Lower leg skin (tissue), 4 donors: Measurements from ENCODE around the gene TNIP3. TPM values are rescaled to one million over a fixed set of nuclear protein-coding genes. Genes with fewer than 3 reads are reported as not detected.

ENCODE experiments used
- DNase-seq, 2 donors: peaks; one replicate each; pipeline ENCODE4 v3.0.0-alpha.2; 2019; ENCODE audit warnings: low spot score in 2 of 2
- H3K4me3 ChIP-seq: fragments of 200-600 bp; sonication (generic); 2 replicates; pipeline ENCODE4 v1.5.1; 2017; ENCODE audit warnings: mild to moderate bottlenecking, low read depth; ENCODE audit not compliant: poor library complexity, severe bottlenecking
- POLR2A ChIP-seq, 2 donors: fragments of 450-650 bp; IDR thresholded peaks; one replicate each; pipeline ENCODE4 v1.6.1; 2016 to 2017; ENCODE audit warnings: antibody characterized with exemption in 2 of 2, mild to moderate bottlenecking in 1 of 2, moderate library complexity in 1 of 2
- WGBS, 2 donors: methylation state at CpG; one replicate each; pipeline ENCODE4 v1.1.5; 2018; 5-methylcytosine and 5-hydroxymethylcytosine counted together
- intact Hi-C: fragments of 100-400 bp; cut with DNase I; formaldehyde crosslinking; loops from one replicate; pipeline ENCODE4 v1.15.0; 2023; ENCODE audit warnings: low total_unique reads
- total RNA-seq, 4 donors: library from RNA; depleted of rRNA; stranded (reverse); fragments of >200 nt; gene quantifications; one replicate each; pipeline ENCODE4 v1.1.0, GENCODE V29; 2016
- TF ChIP-seq, protein P1 (sequence below), 3 donors: fragments of 450-650 bp; IDR thresholded peaks; one replicate each; pipeline ENCODE4 v1.5.1; 2016; ENCODE audit warnings: antibody characterized with exemption in 3 of 3, mild to moderate bottlenecking in 3 of 3, moderate library complexity in 2 of 3

The TNIP3 gene
- total RNA-seq, 4 donors from 2014 or later, result not detected

DNA sequence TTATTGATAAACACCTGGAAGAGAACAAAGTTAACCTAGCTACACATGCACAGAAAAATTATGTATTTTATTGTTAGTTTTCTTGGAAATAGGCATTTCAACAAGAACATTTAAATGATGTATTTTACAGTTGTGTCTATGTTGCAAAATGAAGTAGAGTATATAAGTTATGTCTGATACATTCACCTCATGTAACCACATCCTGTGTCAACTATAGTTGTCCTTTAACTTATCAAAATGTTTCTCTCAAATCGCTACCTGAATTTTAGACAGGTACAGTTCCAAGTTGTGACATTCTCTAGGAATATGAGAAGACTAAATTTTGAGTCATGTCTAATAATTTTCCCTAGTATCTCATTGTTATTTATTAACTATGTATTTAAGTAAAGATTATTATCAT is 27.2 kb upstream of the TNIP3 start:
- TF ChIP-seq POLR2A (IDR thresholded peaks at IDR 0.05), result no peak
- TF ChIP-seq, protein P1, sequence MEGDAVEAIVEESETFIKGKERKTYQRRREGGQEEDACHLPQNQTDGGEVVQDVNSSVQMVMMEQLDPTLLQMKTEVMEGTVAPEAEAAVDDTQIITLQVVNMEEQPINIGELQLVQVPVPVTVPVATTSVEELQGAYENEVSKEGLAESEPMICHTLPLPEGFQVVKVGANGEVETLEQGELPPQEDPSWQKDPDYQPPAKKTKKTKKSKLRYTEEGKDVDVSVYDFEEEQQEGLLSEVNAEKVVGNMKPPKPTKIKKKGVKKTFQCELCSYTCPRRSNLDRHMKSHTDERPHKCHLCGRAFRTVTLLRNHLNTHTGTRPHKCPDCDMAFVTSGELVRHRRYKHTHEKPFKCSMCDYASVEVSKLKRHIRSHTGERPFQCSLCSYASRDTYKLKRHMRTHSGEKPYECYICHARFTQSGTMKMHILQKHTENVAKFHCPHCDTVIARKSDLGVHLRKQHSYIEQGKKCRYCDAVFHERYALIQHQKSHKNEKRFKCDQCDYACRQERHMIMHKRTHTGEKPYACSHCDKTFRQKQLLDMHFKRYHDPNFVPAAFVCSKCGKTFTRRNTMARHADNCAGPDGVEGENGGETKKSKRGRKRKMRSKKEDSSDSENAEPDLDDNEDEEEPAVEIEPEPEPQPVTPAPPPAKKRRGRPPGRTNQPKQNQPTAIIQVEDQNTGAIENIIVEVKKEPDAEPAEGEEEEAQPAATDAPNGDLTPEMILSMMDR (IDR thresholded peaks at IDR 0.05), result no peak
- no peak for DNase-seq
- H3K4me3 ChIP-seq, result no peak overlapping the region
- intact Hi-C loops, result loop anchor here (10.0 kb wide), 1 partner anchor 63 kb away; no protein-coding TSS in a partner anchor
- 89 to 93% methylated on average over 1 of the region's 1 CpG for WGBS, 2 donors

DNA sequence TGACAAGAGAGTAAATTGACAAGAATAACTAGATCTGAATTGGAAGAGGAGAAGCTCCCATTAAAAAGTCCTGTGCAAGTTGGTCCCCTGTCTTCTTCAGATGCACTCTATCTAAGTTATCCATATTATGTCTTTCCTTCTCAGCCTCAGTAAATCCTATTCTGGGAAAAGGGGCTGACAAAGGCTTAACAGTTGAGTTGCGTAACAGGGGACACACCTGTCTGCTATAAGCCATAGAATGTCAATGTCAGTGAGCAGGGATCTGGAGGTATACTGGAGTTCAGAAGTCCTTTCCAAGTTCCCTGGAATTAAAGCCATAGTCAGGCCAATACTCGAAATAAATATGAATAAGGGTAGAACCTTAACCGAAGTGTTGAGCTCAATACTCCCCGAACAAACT is 26.3 kb upstream of the TNIP3 start:
- no peak for DNase-seq
- TF ChIP-seq, protein P1 (IDR thresholded peaks at IDR 0.05), result no peak
- no peak for TF ChIP-seq POLR2A (IDR thresholded peaks at IDR 0.05)
- H3K4me3 ChIP-seq, result no peak overlapping the region
- intact Hi-C loops, result loop anchor here (10.0 kb wide), 1 partner anchor 64 kb away; no protein-coding TSS in a partner anchor
- WGBS, 2 donors, result 89 to 90% methylated on average over 4 of the region's 4 CpGs

DNA sequence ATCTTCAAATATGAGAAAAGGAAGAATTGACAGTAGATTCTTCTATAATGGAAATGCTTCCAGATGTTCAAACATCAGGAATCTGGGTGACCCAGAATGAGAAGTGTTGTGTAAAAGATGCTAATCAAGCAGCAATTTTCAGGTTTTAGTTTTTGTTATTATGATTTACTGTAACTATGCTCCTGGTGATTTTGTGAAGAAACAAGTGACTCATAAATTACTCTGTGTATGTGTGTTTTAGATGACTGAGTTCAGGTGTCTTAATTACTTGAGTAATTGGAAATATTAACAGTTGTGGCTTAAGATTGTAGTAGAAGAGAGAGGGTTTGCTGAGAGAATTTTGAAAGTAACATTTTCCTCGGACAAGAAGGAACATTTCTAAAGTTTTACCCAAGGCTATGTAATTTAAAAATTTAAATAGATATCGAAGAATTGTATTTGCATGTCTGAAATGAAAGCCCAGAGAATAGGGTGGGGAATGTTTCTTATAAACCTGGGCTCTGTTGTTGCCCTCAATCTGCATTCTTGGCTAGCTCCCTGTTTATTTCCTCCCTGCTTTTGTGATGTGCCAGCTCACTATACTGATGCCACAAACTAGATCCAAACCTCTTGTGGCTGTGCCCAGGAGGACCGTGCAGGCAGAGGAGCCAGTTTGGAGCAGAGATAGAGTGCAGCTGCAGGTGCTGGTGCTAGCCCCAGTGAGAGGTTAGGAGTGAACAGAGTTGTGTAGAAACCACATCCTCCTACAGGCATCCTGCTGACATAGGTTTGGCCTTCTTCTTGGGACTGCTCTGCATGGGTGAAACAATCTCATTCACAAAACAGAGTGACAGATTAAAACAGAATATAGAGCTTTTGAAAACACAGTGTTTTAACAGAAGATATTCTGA is 25.4 kb upstream of the TNIP3 start:
- TF ChIP-seq, protein P1 (IDR thresholded peaks at IDR 0.05), result no peak
- TF ChIP-seq POLR2A (IDR thresholded peaks at IDR 0.05), result no peak
- WGBS, 2 donors, result 25 to 39% methylated on average over 3 of the region's 3 CpGs
- no peak overlapping the region for H3K4me3 ChIP-seq
- intact Hi-C loops, result loop anchor here (10.0 kb wide), 1 partner anchor 65 kb away; no protein-coding TSS in a partner anchor
- no peak for DNase-seq

DNA sequence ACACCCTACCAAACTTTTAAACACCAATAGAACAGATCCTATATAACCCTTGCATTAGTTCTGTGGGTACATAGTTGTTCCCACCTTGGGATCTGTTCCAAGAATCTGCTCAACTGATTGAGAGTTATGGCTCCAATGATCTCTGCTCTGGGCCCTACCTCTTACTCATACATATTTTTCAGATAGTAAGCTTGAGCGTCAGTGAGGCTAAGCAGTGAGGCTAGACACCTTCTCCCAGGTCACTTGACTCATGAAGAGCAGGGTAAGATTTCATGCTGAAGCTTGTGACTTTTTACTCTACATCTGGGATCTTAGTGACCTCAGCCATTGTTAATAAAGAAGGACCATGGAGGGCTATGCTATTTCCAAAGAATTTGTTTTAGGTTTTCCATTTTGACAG is 23.1 kb upstream of the TNIP3 start:
- intact Hi-C loops, result no loop called here
- TF ChIP-seq, protein P1 (IDR thresholded peaks at IDR 0.05), result no peak
- TF ChIP-seq POLR2A (IDR thresholded peaks at IDR 0.05), result no peak
- DNase-seq, result no peak
- no peak overlapping the region for H3K4me3 ChIP-seq
- 65 to 68% methylated on average over 1 of the region's 1 CpG for WGBS, 2 donors

DNA sequence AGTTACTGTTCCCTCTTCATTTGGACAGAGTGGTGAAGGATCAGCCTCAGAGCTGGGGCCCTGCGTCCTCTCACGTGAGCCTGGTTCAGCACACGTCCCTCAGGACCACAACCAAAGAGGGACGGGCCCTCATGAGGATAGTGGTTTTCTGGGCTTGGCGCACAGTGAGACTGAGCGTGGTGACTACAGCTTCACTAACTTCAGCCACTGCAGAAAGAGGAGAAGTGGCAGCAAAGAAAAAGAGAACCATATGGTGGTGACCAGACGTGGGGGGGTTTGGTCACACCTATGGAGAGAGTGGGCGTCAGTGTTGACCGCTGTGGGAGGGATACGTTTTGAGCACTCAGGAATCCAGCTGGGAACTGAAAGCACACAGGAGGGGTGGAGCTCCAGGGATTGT is 21.8 kb upstream of the TNIP3 start:
- DNase-seq, result no peak
- no peak overlapping the region for H3K4me3 ChIP-seq
- TF ChIP-seq, protein P1 (IDR thresholded peaks at IDR 0.05), result no peak
- TF ChIP-seq POLR2A (IDR thresholded peaks at IDR 0.05), result no peak
- 78 to 92% methylated on average over 10 of the region's 10 CpGs for WGBS, 2 donors
- intact Hi-C loops, result no loop called here
